Breast epithelium (tissue), 3 donors: ENCODE measurements around the gene CAB39.

Source experiments
- POLR2A ChIP-seq: fragments of 450-650 bp; IDR thresholded peaks from one replicate; pipeline ENCODE4 v1.6.1; 2016; ENCODE audit warnings: antibody characterized with exemption, mild to moderate bottlenecking, moderate library complexity
- POLR2AphosphoS5 ChIP-seq, 3 donors: sonication (generic); formaldehyde crosslinking; IDR thresholded peaks; one replicate each; pipeline ENCODE4 v1.6.1; 2017; ENCODE audit warnings: antibody characterized with exemption in 3 of 3
- TF ChIP-seq, protein P1 (sequence below), 3 donors: fragments of 450-650 bp; IDR thresholded peaks; one replicate each; pipeline ENCODE4 v1.5.1; 2016 to 2017; ENCODE audit warnings: antibody characterized with exemption in 3 of 3, mild to moderate bottlenecking in 3 of 3, moderate library complexity in 3 of 3

GRCh38 chr2:230668184-230668938 lies 44.3 kb upstream of the CAB39 start:
- TF ChIP-seq, protein P1, sequence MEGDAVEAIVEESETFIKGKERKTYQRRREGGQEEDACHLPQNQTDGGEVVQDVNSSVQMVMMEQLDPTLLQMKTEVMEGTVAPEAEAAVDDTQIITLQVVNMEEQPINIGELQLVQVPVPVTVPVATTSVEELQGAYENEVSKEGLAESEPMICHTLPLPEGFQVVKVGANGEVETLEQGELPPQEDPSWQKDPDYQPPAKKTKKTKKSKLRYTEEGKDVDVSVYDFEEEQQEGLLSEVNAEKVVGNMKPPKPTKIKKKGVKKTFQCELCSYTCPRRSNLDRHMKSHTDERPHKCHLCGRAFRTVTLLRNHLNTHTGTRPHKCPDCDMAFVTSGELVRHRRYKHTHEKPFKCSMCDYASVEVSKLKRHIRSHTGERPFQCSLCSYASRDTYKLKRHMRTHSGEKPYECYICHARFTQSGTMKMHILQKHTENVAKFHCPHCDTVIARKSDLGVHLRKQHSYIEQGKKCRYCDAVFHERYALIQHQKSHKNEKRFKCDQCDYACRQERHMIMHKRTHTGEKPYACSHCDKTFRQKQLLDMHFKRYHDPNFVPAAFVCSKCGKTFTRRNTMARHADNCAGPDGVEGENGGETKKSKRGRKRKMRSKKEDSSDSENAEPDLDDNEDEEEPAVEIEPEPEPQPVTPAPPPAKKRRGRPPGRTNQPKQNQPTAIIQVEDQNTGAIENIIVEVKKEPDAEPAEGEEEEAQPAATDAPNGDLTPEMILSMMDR (IDR thresholded peaks at IDR 0.05) = no peak
- TF ChIP-seq POLR2AphosphoS5 (IDR thresholded peaks at IDR 0.05) = no peak
- no peak for TF ChIP-seq POLR2A
